ENCODE results near the gene WSCD2.

DNA sequence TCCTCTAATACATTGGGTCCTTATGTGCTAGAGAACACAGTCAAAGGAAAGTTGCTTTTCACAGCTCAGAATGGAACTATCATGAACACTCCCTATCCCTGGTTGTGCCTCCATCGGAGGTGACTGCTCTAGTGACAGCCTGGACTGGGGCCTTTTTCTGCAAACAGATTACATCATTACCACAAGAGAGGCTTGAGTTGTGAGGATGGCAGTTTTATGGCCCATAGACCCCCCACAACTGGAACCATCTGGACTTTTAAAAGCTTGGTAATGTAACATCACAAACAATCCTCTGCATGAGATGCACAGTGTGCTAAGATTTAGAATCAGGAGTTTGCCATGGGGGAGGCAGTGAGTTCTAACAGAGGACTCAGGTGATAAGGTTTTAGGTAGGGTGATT lies 46.6 kb upstream of the WSCD2 start:
- no peak for TF ChIP-seq CTCF (IDR thresholded peaks at IDR 0.05; ENCODE audit: borderline replicate concordance, extremely low read depth, low read length, poor library complexity, severe bottlenecking)
- no peak for TF ChIP-seq EZH2 (IDR thresholded peaks at IDR 0.05; ENCODE audit: borderline replicate concordance, low read depth, low read length, severe bottlenecking)
